H1 (cell line): ENCODE measurements around the gene HDAC3.

ENCODE experiments used
- CTCF ChIP-seq, 3 experiments: IDR thresholded peaks; 1 replicate in 2 of 3; 2 replicates in 1 of 3; pipeline versions ENCODE4 v1.5.1 to v1.6.1; 2011; ENCODE audit warnings: low read length in 3 of 3, mild to moderate bottlenecking in 3 of 3, inconsistent platforms in 2 of 3, low read depth in 1 of 3, moderate library complexity in 1 of 3; ENCODE audit not compliant: insufficient read depth in 1 of 3; ENCODE audit errors: control extremely low read depth in 1 of 3
- EZH2 ChIP-seq: fragments of 200-600 bp; sonication (generic); IDR thresholded peaks from 2 replicates; pipeline ENCODE4 v1.7.1; 2012; ENCODE audit warnings: low read depth, mild to moderate bottlenecking, moderate library complexity, low read length, inconsistent platforms; ENCODE audit not compliant: severe bottlenecking
- POLR2A ChIP-seq, 2 experiments: IDR thresholded peaks; 1 replicate in 1 of 2; 2 replicates in 1 of 2; pipeline ENCODE4 v1.6.1; 2011; ENCODE audit warnings: low read depth in 2 of 2, low read length in 2 of 2, mild to moderate bottlenecking in 2 of 2; ENCODE audit errors: control extremely low read depth in 1 of 2
- POLR2AphosphoS5 ChIP-seq: IDR thresholded peaks from 2 replicates; pipeline ENCODE4 v1.6.1; 2011; ENCODE audit warnings: low read depth, low read length
- SP2 ChIP-seq: IDR thresholded peaks from 2 replicates; pipeline ENCODE4 v1.6.1; 2012; ENCODE audit warnings: mild to moderate bottlenecking, low read length, inconsistent platforms
- TF ChIP-seq, protein P1 (sequence below): IDR thresholded peaks from 2 replicates; pipeline ENCODE4 v1.6.1; 2011; ENCODE audit warnings: low read length, improper control_type of control experiment

DNA sequence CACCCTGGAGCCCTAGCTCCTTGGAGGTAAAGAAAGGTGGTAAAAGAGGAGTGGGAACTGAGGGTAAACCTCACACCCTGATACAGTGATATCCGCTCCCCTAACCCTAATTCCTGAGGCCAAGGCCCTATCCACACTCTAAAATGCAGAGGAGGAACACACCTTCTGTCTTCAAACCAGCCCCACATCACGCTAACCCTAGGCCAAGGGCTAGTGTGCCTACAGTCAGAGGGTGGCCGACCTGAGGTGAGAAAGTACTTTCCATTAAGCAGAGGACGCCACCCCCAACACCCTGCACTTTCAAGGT, 590 bp downstream of the HDAC3 start:
- TF ChIP-seq CTCF (IDR thresholded peaks at IDR 0.05; ENCODE audit: control extremely low read depth in 1 of 3, insufficient read depth in 1 of 3, low read depth in 1 of 3, low read length in 3 of 3) (no peak), SP2 (no peak), EZH2 (no peak), POLR2A (IDR thresholded peaks at IDR 0.05; ENCODE audit: control extremely low read depth in 1 of 2, low read depth in 2 of 2, low read length in 2 of 2) (no peak), POLR2AphosphoS5 (no peak)
- TF ChIP-seq, protein P1, sequence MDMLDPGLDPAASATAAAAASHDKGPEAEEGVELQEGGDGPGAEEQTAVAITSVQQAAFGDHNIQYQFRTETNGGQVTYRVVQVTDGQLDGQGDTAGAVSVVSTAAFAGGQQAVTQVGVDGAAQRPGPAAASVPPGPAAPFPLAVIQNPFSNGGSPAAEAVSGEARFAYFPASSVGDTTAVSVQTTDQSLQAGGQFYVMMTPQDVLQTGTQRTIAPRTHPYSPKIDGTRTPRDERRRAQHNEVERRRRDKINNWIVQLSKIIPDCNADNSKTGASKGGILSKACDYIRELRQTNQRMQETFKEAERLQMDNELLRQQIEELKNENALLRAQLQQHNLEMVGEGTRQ = no peak
